Measurements from ENCODE around the gene NMUR2.

NMUR2 gene

GRCh38 chr5:152437866-152438265 is 32.8 kb upstream of the NMUR2 start:
- no peak overlapping the region for H3K4me2 ChIP-seq (ENCODE audit: low read depth, low read length, poor library complexity, severe bottlenecking)
- no peaks in the 10 kb centered on the region for H3K27me3 ChIP-seq (ENCODE audit: insufficient read depth, low read length, poor library complexity, severe bottlenecking)
- H2AFZ ChIP-seq (ENCODE audit: low read length): no peak overlapping the region
- H3K4me3 ChIP-seq (ENCODE audit: low read length, poor library complexity, severe bottlenecking): no peak overlapping the region
- no peaks in the 10 kb centered on the region for H4K20me1 ChIP-seq (ENCODE audit: insufficient read depth, low read length, poor library complexity, severe bottlenecking)
- H3K9ac ChIP-seq (ENCODE audit: low read depth, low read length, poor library complexity, severe bottlenecking): no peak overlapping the region
- H3F3A ChIP-seq (ENCODE audit: low read depth): no peaks in the 10 kb centered on the region
- H3K4me1 ChIP-seq (ENCODE audit: insufficient read depth, low read length, poor library complexity, severe bottlenecking): no peaks in the 10 kb centered on the region
- no peak for TF ChIP-seq CTCF (conservative IDR thresholded peaks at IDR 0.05; ENCODE audit: low read length)
- TF ChIP-seq EZH2phosphoT487 (IDR thresholded peaks at IDR 0.05; ENCODE audit: borderline replicate concordance): no peak
- H3K79me2 ChIP-seq (ENCODE audit: insufficient read depth, low read length): no peaks in the 10 kb centered on the region
- no peaks in the 10 kb centered on the region for H3K9me3 ChIP-seq (ENCODE audit: insufficient read depth, low read depth, low read length)
- no peaks in the 10 kb centered on the region for H3K9me2 ChIP-seq (replicated peaks; ENCODE audit: low read depth, low read length)
- no peaks in the 10 kb centered on the region for H3K36me3 ChIP-seq (ENCODE audit: insufficient read depth, low read length)

DNA sequence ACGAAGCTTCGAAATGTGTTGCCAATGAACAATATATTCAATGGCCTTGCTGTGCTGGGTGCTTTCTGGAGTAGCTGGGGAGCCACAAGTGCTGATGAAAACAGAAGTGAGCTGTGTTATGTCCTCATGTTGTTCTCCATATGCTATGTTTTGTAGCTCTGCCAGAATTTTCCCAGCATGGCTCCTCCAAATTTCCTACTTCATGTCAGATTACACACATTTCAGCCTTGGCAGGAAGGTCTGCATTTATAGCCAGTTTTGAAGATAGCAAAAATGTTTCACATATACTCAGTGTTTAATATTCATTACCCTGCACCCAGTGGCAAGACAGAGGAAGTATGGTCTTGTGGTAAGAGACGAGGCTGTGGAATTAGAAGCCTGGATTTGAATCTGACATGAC is 22.6 kb upstream of the NMUR2 start:
- Histone ChIP-seq H3K4me2 (ENCODE audit: low read depth, low read length, poor library complexity, severe bottlenecking) (no peak overlapping the region), H3K4me3 (ENCODE audit: low read length, poor library complexity, severe bottlenecking) (no peak overlapping the region), H3K36me3 (ENCODE audit: insufficient read depth, low read length) (no peaks in the 10 kb centered on the region)

GRCh38 chr5:152425083-152425482 is 20.0 kb upstream of the NMUR2 start:
- no peak overlapping the region for H2AFZ ChIP-seq (ENCODE audit: low read length)
- H3K4me1 ChIP-seq (ENCODE audit: insufficient read depth, low read length, poor library complexity, severe bottlenecking): no peaks in the 10 kb centered on the region

More for the DNA sequence above, 22.6 kb upstream of the NMUR2 start:
- no peaks in the 10 kb centered on the region for H3K9me3 ChIP-seq (ENCODE audit: insufficient read depth, low read depth, low read length)
- H3K9me2 ChIP-seq (replicated peaks; ENCODE audit: low read depth, low read length): no peaks in the 10 kb centered on the region
- H2AFZ ChIP-seq (ENCODE audit: low read length): no peak overlapping the region
- no peak overlapping the region for H3K9ac ChIP-seq (ENCODE audit: low read depth, low read length, poor library complexity, severe bottlenecking)
- TF ChIP-seq EZH2phosphoT487 (IDR thresholded peaks at IDR 0.05; ENCODE audit: borderline replicate concordance) (no peak), CTCF (conservative IDR thresholded peaks at IDR 0.05; ENCODE audit: low read length) (no peak)
- H3K4me1 ChIP-seq (ENCODE audit: insufficient read depth, low read length, poor library complexity, severe bottlenecking): no peaks in the 10 kb centered on the region
- H3F3A ChIP-seq (ENCODE audit: low read depth): no peaks in the 10 kb centered on the region
- H3K79me2 ChIP-seq (ENCODE audit: insufficient read depth, low read length): no peaks in the 10 kb centered on the region
- H3K27me3 ChIP-seq (ENCODE audit: insufficient read depth, low read length, poor library complexity, severe bottlenecking): no peaks in the 10 kb centered on the region
- H4K20me1 ChIP-seq (ENCODE audit: insufficient read depth, low read length, poor library complexity, severe bottlenecking): no peaks in the 10 kb centered on the region

More at GRCh38 chr5:152425083-152425482, 20.0 kb upstream of the NMUR2 start:
- no peaks in the 10 kb centered on the region for H3K9me2 ChIP-seq (replicated peaks; ENCODE audit: low read depth, low read length)
- H3K27me3 ChIP-seq (ENCODE audit: insufficient read depth, low read length, poor library complexity, severe bottlenecking): no peaks in the 10 kb centered on the region
- no peaks in the 10 kb centered on the region for H3K36me3 ChIP-seq (ENCODE audit: insufficient read depth, low read length)
- H3K79me2 ChIP-seq (ENCODE audit: insufficient read depth, low read length): no peaks in the 10 kb centered on the region
- no peak overlapping the region for H3K4me3 ChIP-seq (ENCODE audit: low read length, poor library complexity, severe bottlenecking)
- no peak overlapping the region for H3K4me2 ChIP-seq (ENCODE audit: low read depth, low read length, poor library complexity, severe bottlenecking)
- TF ChIP-seq CTCF (conservative IDR thresholded peaks at IDR 0.05; ENCODE audit: low read length): no peak
- H4K20me1 ChIP-seq (ENCODE audit: insufficient read depth, low read length, poor library complexity, severe bottlenecking): no peaks in the 10 kb centered on the region
- H3K9ac ChIP-seq (ENCODE audit: low read depth, low read length, poor library complexity, severe bottlenecking): no peak overlapping the region
- H3F3A ChIP-seq (ENCODE audit: low read depth): no peaks in the 10 kb centered on the region
- no peaks in the 10 kb centered on the region for H3K9me3 ChIP-seq (ENCODE audit: insufficient read depth, low read depth, low read length)

Measured in Loucy (cell line).